Mesenchymal stem cell (in vitro differentiated cells and primary cell): ENCODE measurements around the gene ENGASE.

Experiments
- DNase-seq: peaks from one replicate; pipeline ENCODE4 v3.0.0-alpha.2; 2013
- H2AFZ ChIP-seq: one replicate; pipeline ENCODE4 v1.6.1; 2013; ENCODE audit warnings: low read depth, mild to moderate bottlenecking, control low read depth, inconsistent platforms, low read length, moderate library complexity
- H2AK5ac ChIP-seq: 2 replicates; pipeline ENCODE4 v1.6.1; 2013; ENCODE audit warnings: low read length, moderate library complexity, mild to moderate bottlenecking, inconsistent platforms; ENCODE audit not compliant: severe bottlenecking
- H2BK120ac ChIP-seq: one replicate; pipeline ENCODE4 v1.6.1; 2013; ENCODE audit warnings: low read depth, mild to moderate bottlenecking, inconsistent platforms, low read length, moderate library complexity
- H2BK12ac ChIP-seq, 2 experiments: one replicate each; pipeline ENCODE4 v1.6.1; 2013; ENCODE audit warnings: inconsistent platforms in 2 of 2, low read length in 2 of 2, mild to moderate bottlenecking in 2 of 2, moderate library complexity in 2 of 2, control low read depth in 1 of 2
- H2BK15ac ChIP-seq: one replicate; pipeline ENCODE4 v1.6.1; 2013; ENCODE audit warnings: mild to moderate bottlenecking, low read depth, inconsistent platforms; ENCODE audit not compliant: poor library complexity, severe bottlenecking
- H2BK5ac ChIP-seq: 2 replicates; pipeline ENCODE4 v1.6.1; 2013; ENCODE audit warnings: low read depth, mild to moderate bottlenecking, low read length, control low read depth, inconsistent platforms; ENCODE audit not compliant: poor library complexity, severe bottlenecking
- H3K14ac ChIP-seq, 2 experiments: one replicate each; pipeline ENCODE4 v1.6.1; 2013; ENCODE audit warnings: inconsistent platforms in 2 of 2, low read length in 2 of 2, control low read depth in 1 of 2, mild to moderate bottlenecking in 1 of 2, moderate library complexity in 1 of 2
- H3K18ac ChIP-seq, 2 experiments: one replicate each; pipeline ENCODE4 v1.6.1; 2013; ENCODE audit warnings: inconsistent platforms in 2 of 2, low read length in 2 of 2, control low read depth in 1 of 2, low read depth in 1 of 2, mild to moderate bottlenecking in 1 of 2
- H3K23ac ChIP-seq, 2 experiments: one replicate each; pipeline ENCODE4 v1.6.1; 2013; ENCODE audit warnings: inconsistent platforms in 2 of 2, low read length in 2 of 2, mild to moderate bottlenecking in 2 of 2, moderate library complexity in 2 of 2, control low read depth in 1 of 2
- H3K27ac ChIP-seq: 2 replicates; pipeline ENCODE4 v1.5.1; 2013; ENCODE audit warnings: mild to moderate bottlenecking, moderate library complexity, low read length, control low read depth, inconsistent platforms; ENCODE audit not compliant: poor library complexity, severe bottlenecking
- H3K27me3 ChIP-seq, 2 experiments: 2 replicates each; pipeline versions ENCODE4 v1.6.1 to v1.7.0; 2013; ENCODE audit warnings: low read length in 2 of 2, mild to moderate bottlenecking in 2 of 2, moderate library complexity in 2 of 2, control low read depth in 1 of 2, inconsistent platforms in 1 of 2; ENCODE audit not compliant: control insufficient read depth in 1 of 2, insufficient read depth in 1 of 2
- H3K36me3 ChIP-seq, 2 experiments: 2 replicates each; pipeline versions ENCODE4 v1.6.1 to v1.7.0; 2013; ENCODE audit warnings: low read length in 2 of 2, control low read depth in 1 of 2, inconsistent platforms in 1 of 2, low read depth in 1 of 2, mild to moderate bottlenecking in 1 of 2; ENCODE audit not compliant: insufficient read depth in 2 of 2, control insufficient read depth in 1 of 2
- H3K4ac ChIP-seq, 2 experiments: one replicate each; pipeline ENCODE4 v1.6.1; 2013; ENCODE audit warnings: inconsistent platforms in 2 of 2, low read length in 2 of 2, mild to moderate bottlenecking in 2 of 2, moderate library complexity in 2 of 2, control low read depth in 1 of 2, low read depth in 1 of 2
- H3K4me1 ChIP-seq: 2 replicates; pipeline ENCODE4 v1.6.1; 2013; ENCODE audit warnings: low read depth, low read length, control low read depth; ENCODE audit not compliant: control insufficient read depth, insufficient read depth
- H3K4me2 ChIP-seq: 2 replicates; pipeline ENCODE4 v1.6.1; 2013; ENCODE audit warnings: low read length, mild to moderate bottlenecking, inconsistent platforms; ENCODE audit not compliant: poor library complexity, severe bottlenecking
- H3K4me3 ChIP-seq, 2 experiments: 2 replicates each; pipeline versions ENCODE4 v1.5.1 to v1.7.0; 2013; ENCODE audit warnings: low read length in 2 of 2, mild to moderate bottlenecking in 2 of 2, control low read depth in 1 of 2, low read depth in 1 of 2; ENCODE audit not compliant: insufficient read depth in 1 of 2
- H3K79me1 ChIP-seq: replicated peaks from 2 replicates; pipeline ENCODE4 v1.6.1; 2013; ENCODE audit warnings: mild to moderate bottlenecking, control low read depth, low read length, inconsistent platforms; ENCODE audit not compliant: poor library complexity, severe bottlenecking
- H3K9ac ChIP-seq: 2 replicates; pipeline ENCODE4 v1.7.0; 2013; ENCODE audit warnings: mild to moderate bottlenecking, low read length, moderate library complexity
- H3K9me3 ChIP-seq: 2 replicates; pipeline ENCODE4 v1.7.0; 2013; ENCODE audit warnings: mild to moderate bottlenecking, low read length; ENCODE audit not compliant: control insufficient read depth
- H4K8ac ChIP-seq: one replicate; pipeline ENCODE4 v1.6.1; 2013; ENCODE audit warnings: inconsistent platforms, mild to moderate bottlenecking, low read length, moderate library complexity
- H4K91ac ChIP-seq: one replicate; pipeline ENCODE4 v1.6.1; 2013; ENCODE audit warnings: mild to moderate bottlenecking, low read length, inconsistent platforms
- WGBS: methylation state at CpG from one replicate; pipeline ENCODE4 v1.1.7; 2013; ENCODE audit warnings: mixed read lengths; 5-methylcytosine and 5-hydroxymethylcytosine counted together

Gene ENGASE

DNA sequence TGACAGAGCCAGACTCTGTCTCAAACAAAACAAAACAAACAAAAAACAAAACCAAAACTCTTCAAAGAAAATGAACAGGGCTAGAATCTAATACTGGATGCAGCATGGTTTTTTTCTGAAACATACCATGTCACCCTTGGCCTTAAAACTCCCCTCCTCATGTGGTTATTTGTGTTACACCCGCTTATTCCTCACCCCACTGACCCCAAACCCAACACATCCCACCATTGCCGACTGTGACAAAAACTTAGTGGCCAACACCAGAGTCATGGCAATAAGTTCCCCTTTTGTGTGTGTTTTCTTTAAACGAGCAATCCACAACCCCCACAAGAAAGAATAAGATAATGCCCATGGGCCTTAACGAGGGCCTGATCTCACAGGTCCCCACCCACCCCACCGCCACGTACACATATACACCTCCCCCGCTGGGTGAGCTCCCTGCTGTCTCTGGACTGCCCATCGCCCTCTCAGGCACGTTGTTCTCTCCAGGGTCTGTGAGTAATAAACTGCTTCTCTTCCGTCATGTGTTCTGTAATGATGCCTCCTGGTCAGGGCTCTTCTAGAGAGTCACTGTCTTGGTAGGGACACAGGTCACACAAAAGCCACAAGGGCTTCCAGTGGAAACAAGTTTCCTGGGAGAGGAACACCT lies 16.8 kb upstream of the ENGASE start:
- Histone ChIP-seq H3K9me3 (no peaks in the 10 kb centered on the region), H3K27ac (no peak overlapping the region), H3K4me2 (no peak overlapping the region), H2BK5ac (no peak overlapping the region), H4K8ac (no peak overlapping the region), H2BK120ac (no peak overlapping the region), H2BK15ac (no peak overlapping the region), H3K14ac (no peak overlapping the region), H2AFZ (no peak overlapping the region), H2AK5ac (no peak overlapping the region), H3K4me1 (peaks cover 4% of the 10 kb centered on the region), H2BK12ac (no peak overlapping the region), H3K36me3 (no peaks in the 10 kb centered on the region), H3K79me1 (no peaks in the 10 kb centered on the region), H3K9ac (no peak overlapping the region), H3K27me3 (no peaks in the 10 kb centered on the region), H3K23ac (no peak overlapping the region), H3K4ac (no peak overlapping the region), H3K18ac (no peak overlapping the region), H4K91ac (no peak overlapping the region), H3K4me3 (no peak overlapping the region)
- no peak for DNase-seq
- 74% methylated on average over 10 of the region's 10 CpGs for WGBS

GRCh38 chr17:79062691-79063090 lies 11.9 kb upstream of the ENGASE start:
- H3K18ac ChIP-seq = no peak overlapping the region
- H3K23ac ChIP-seq = no peak overlapping the region
- H3K9me3 ChIP-seq = no peaks in the 10 kb centered on the region
- no peak overlapping the region for H3K9ac ChIP-seq
- H2BK12ac ChIP-seq = no peak overlapping the region
- H4K8ac ChIP-seq = no peak overlapping the region
- H2BK120ac ChIP-seq = no peak overlapping the region
- no peaks in the 10 kb centered on the region for H3K4me1 ChIP-seq
- H2AK5ac ChIP-seq = no peak overlapping the region
- no peaks in the 10 kb centered on the region for H3K36me3 ChIP-seq
- H2AFZ ChIP-seq = no peak overlapping the region
- no peaks in the 10 kb centered on the region for H3K27me3 ChIP-seq
- no peak for DNase-seq
- H3K4me3 ChIP-seq = no peak overlapping the region
- H3K27ac ChIP-seq = no peak overlapping the region
- no peak overlapping the region for H3K14ac ChIP-seq
- H2BK5ac ChIP-seq = no peak overlapping the region
- no peaks in the 10 kb centered on the region for H3K79me1 ChIP-seq
- 82% methylated on average over 7 of the region's 7 CpGs for WGBS
- no peak overlapping the region for H2BK15ac ChIP-seq
- H3K4ac ChIP-seq = no peak overlapping the region
- H3K4me2 ChIP-seq = no peak overlapping the region
- no peak overlapping the region for H4K91ac ChIP-seq

GRCh38 chr17:79064026-79064425 lies 10.6 kb upstream of the ENGASE start:
- H2BK5ac ChIP-seq = no peak overlapping the region
- WGBS = 62% methylated on average over 4 of the region's 4 CpGs
- no peak overlapping the region for H3K9ac ChIP-seq
- H2BK12ac ChIP-seq = no peak overlapping the region
- no peak for DNase-seq
- H3K14ac ChIP-seq = no peak overlapping the region
- no peak overlapping the region for H3K4me3 ChIP-seq
- H3K4me1 ChIP-seq = no peaks in the 10 kb centered on the region
- no peak overlapping the region for H2AFZ ChIP-seq
- H3K79me1 ChIP-seq = no peaks in the 10 kb centered on the region
- no peak overlapping the region for H3K4me2 ChIP-seq
- no peak overlapping the region for H3K18ac ChIP-seq
- no peak overlapping the region for H2AK5ac ChIP-seq
- H4K8ac ChIP-seq = no peak overlapping the region
- no peaks in the 10 kb centered on the region for H3K36me3 ChIP-seq
- no peaks in the 10 kb centered on the region for H3K9me3 ChIP-seq
- no peak overlapping the region for H2BK120ac ChIP-seq
- H4K91ac ChIP-seq = no peak overlapping the region
- no peak overlapping the region for H3K27ac ChIP-seq
- no peak overlapping the region for H3K23ac ChIP-seq
- no peak overlapping the region for H2BK15ac ChIP-seq
- no peaks in the 10 kb centered on the region for H3K27me3 ChIP-seq
- no peak overlapping the region for H3K4ac ChIP-seq

DNA sequence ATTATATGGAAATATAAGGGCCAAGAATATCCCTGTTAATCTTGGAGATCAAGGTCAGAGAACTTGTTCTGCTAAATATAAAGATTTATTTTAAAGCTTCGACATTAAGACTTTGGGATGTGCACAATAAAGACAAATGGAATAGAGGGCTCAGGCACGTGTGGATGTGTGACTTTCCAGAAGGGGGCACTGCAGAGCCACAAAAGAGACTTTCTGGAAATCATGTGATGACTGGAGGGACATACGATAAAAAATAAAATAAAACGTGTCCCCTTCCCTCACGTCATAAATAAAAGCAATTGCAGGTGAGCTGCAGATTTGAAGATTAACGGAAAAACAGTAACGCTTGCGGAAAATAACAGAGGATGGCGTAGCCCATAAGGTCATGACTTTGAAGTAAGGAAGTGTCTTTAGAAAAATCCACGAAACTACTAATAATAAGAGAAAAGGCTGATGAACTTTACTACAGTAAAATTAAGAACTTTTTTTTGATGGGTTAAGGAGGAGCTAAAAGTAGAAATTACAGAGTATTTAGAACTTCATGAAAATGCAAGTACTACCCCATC lies 9.4 kb upstream of the ENGASE start:
- Histone ChIP-seq H3K4me2 (no peak overlapping the region), H2AFZ (no peak overlapping the region), H3K27ac (no peak overlapping the region), H2AK5ac (no peak overlapping the region), H4K91ac (no peak overlapping the region), H3K9ac (peak overlapping the region; percentile 56), H2BK15ac (no peak overlapping the region), H3K23ac (no peak overlapping the region), H4K8ac (no peak overlapping the region), H3K79me1 (no peaks in the 10 kb centered on the region), H3K9me3 (no peaks in the 10 kb centered on the region), H3K18ac (no peak overlapping the region), H3K27me3 (no peaks in the 10 kb centered on the region), H2BK120ac (no peak overlapping the region), H3K14ac (no peak overlapping the region), H2BK12ac (no peak overlapping the region), H3K4ac (no peak overlapping the region), H2BK5ac (no peak overlapping the region), H3K4me1 (no peaks in the 10 kb centered on the region), H3K36me3 (no peaks in the 10 kb centered on the region), H3K4me3 (no peak overlapping the region)
- WGBS = 76% methylated on average over 7 of the region's 10 CpGs
- DNase-seq = peak; percentile 33
